CD4-positive, alpha-beta T cell treated with Interleukin-10 for 1 hour (primary cell): ENCODE measurements around the gene EPHB1.

ENCODE experiments used
- DNase-seq: peaks from one replicate; pipeline ENCODE4 v3.0.0-alpha.2; 2020

EPHB1 gene

GRCh38 chr3:135271177-135272025, 476.3 kb downstream of the EPHB1 start:
- no peak for DNase-seq

GRCh38 chr3:135272026-135272669, 477.1 kb downstream of the EPHB1 start:
- DNase-seq: no peak

GRCh38 chr3:135292162-135292561, 497.1 kb downstream of the EPHB1 start:
- DNase-seq: no peak

GRCh38 chr3:135301670-135302069, 506.6 kb downstream of the EPHB1 start:
- no peak for DNase-seq

GRCh38 chr3:135304378-135304777, 509.3 kb downstream of the EPHB1 start:
- no peak for DNase-seq
